Endodermal cell (in vitro differentiated cells): ENCODE results near the gene TMPRSS9. TPM values are rescaled to one million over a fixed set of nuclear protein-coding genes. Genes with fewer than 3 reads are reported as not detected.

Experiments used
- DNase-seq: peaks from one replicate; pipeline ENCODE4 v3.0.0-alpha.2; 2017
- H3K27ac ChIP-seq: 2 replicates; pipeline ENCODE4 v1.5.1; 2013; ENCODE audit warnings: mild to moderate bottlenecking, low read depth, low read length, moderate library complexity
- H3K27me3 ChIP-seq: 2 replicates; pipeline ENCODE4 v1.6.1; 2013; ENCODE audit warnings: mild to moderate bottlenecking, low read length, moderate library complexity; ENCODE audit not compliant: insufficient read depth, control insufficient read depth, poor library complexity, severe bottlenecking
- H3K36me3 ChIP-seq: 2 replicates; pipeline ENCODE4 v1.7.0; 2013; ENCODE audit warnings: mild to moderate bottlenecking, low read length, moderate library complexity; ENCODE audit not compliant: control insufficient read depth, insufficient read depth
- H3K4me1 ChIP-seq: one replicate; pipeline ENCODE4 v1.7.0; 2013; ENCODE audit warnings: low read length; ENCODE audit not compliant: control insufficient read depth, insufficient read depth
- H3K4me3 ChIP-seq: 2 replicates; pipeline ENCODE4 v1.5.1; 2013; ENCODE audit warnings: mild to moderate bottlenecking, low read length, moderate library complexity
- H3K9ac ChIP-seq: 2 replicates; pipeline ENCODE4 v1.6.1; 2013; ENCODE audit warnings: mild to moderate bottlenecking, low read length, moderate library complexity; ENCODE audit not compliant: poor library complexity, severe bottlenecking; ENCODE audit errors: extremely low read depth
- H3K9me3 ChIP-seq: 2 replicates; pipeline ENCODE4 v1.6.1; 2013; ENCODE audit warnings: mild to moderate bottlenecking, low read length, moderate library complexity; ENCODE audit not compliant: control insufficient read depth
- H3K27ac Mint-ChIP-seq: 2 replicates; pipeline ENCODE4 v1.8.0; 2020; ENCODE audit warnings: mixed read lengths
- H3K27me3 Mint-ChIP-seq: 2 replicates; pipeline ENCODE4 v1.8.0; 2021; ENCODE audit warnings: mild to moderate bottlenecking, mixed read lengths; ENCODE audit not compliant: insufficient read depth
- H3K36me3 Mint-ChIP-seq: 2 replicates; pipeline ENCODE4 v1.8.0; 2020; ENCODE audit warnings: low read depth, mixed read lengths
- H3K4me1 Mint-ChIP-seq: 2 replicates; pipeline ENCODE4 v1.8.0; 2020; ENCODE audit warnings: mixed read lengths
- H3K4me3 Mint-ChIP-seq: 2 replicates; pipeline ENCODE4 v1.8.0; 2020; ENCODE audit warnings: mild to moderate bottlenecking, moderate library complexity, mixed read lengths
- H3K9me3 Mint-ChIP-seq: 2 replicates; pipeline ENCODE4 v1.8.0; 2020; ENCODE audit warnings: mild to moderate bottlenecking, mixed read lengths
- CTCF ChIP-seq: fragments of 200-600 bp; sonication (generic); conservative IDR thresholded peaks from 2 replicates; pipeline ENCODE4 v1.5.0; 2021; ENCODE audit warnings: antibody characterized with exemption, mild to moderate bottlenecking
- WGBS, 2 experiments: methylation state at CpG; one replicate each; pipeline versions ENCODE4 v1.1.5 to v1.1.7; 2013; ENCODE audit warnings: missing lambda C conversion rate in 2 of 2, mixed read lengths in 1 of 2; ENCODE audit not compliant: insufficient coverage in 1 of 2, insufficient read length in 1 of 2; 5-methylcytosine and 5-hydroxymethylcytosine counted together
- total RNA-seq, 2 donors: library from RNA; stranded (reverse); fragmentation: NEBNext Ultra II Directional in 1 of 2; extraction: Animal tissue kit (Norgen Biotek cat#: 25700) in 1 of 2; gene quantifications; 2 replicates in 1 of 2; 3 replicates in 1 of 2; pipeline ENCODE4 v1.2.1, GENCODE V29; 2021

TMPRSS9 gene
- total RNA-seq, 2 donors from 2014 or later, result 0.73 to 1.2 TPM

DNA sequence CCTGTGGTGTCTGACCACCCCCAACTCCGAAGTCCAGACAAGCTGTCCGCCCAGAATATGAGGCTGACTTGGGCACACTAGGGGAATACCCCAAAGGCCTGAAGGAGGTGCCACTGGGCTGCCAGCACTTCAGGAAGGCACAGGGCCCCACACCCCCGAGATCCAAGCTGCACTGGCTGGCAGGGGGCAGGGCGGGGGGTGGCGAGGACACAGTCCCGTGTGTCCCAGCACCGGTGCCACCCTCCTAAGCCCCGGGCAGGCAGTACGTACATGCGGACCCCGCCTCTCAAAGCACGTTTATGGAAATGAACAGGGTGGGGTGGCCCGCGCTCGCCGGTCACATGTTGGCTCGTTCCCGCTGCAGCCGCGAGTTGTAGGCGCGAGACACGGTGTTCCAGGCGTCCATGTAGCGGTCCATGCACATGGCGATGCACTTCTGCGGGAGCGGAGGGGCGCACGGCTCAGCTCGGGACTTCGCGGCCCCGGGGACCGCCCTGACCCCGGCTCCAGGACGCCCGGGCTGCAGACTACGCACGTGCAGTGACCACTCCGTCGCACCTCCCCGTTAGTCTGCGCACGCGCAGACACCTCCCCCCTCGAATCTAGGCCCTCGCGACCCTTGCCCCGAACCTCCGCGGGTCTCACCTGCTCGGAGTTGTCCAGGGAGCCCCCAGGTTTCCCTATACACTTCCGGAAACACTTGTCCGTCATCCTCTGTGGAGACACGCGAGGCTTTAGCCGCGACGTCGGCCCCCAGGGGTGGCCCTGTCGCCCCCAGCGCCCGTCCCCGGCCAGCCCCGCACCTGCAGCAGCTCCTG is 66.8 kb downstream of the TMPRSS9 start:
- peaks cover 13% of the 10 kb centered on the region for H3K36me3 Mint-ChIP-seq
- TF ChIP-seq CTCF, result peak; percentile 27
- peak overlapping the region; percentile 86 for H3K4me3 Mint-ChIP-seq
- peak overlapping the region; percentile 90 for H3K27ac ChIP-seq
- H3K4me1 Mint-ChIP-seq, result peaks cover 11% of the 10 kb centered on the region
- peak overlapping the region; percentile 92 for H3K4me3 ChIP-seq
- no peaks in the 10 kb centered on the region for H3K9me3 Mint-ChIP-seq
- H3K9ac ChIP-seq, result peak overlapping the region; percentile 98
- H3K4me1 ChIP-seq, result no peaks in the 10 kb centered on the region
- H3K27me3 Mint-ChIP-seq, result no peaks in the 10 kb centered on the region
- H3K27me3 ChIP-seq, result no peaks in the 10 kb centered on the region
- H3K36me3 ChIP-seq, result peaks cover 17% of the 10 kb centered on the region
- H3K27ac Mint-ChIP-seq, result peak overlapping the region; percentile 99
- no peaks in the 10 kb centered on the region for H3K9me3 ChIP-seq
- DNase-seq, result peak; percentile 85
- WGBS, 2 experiments, result 5 to 9% methylated on average over 23 to 66 of the region's 66 CpGs

DNA sequence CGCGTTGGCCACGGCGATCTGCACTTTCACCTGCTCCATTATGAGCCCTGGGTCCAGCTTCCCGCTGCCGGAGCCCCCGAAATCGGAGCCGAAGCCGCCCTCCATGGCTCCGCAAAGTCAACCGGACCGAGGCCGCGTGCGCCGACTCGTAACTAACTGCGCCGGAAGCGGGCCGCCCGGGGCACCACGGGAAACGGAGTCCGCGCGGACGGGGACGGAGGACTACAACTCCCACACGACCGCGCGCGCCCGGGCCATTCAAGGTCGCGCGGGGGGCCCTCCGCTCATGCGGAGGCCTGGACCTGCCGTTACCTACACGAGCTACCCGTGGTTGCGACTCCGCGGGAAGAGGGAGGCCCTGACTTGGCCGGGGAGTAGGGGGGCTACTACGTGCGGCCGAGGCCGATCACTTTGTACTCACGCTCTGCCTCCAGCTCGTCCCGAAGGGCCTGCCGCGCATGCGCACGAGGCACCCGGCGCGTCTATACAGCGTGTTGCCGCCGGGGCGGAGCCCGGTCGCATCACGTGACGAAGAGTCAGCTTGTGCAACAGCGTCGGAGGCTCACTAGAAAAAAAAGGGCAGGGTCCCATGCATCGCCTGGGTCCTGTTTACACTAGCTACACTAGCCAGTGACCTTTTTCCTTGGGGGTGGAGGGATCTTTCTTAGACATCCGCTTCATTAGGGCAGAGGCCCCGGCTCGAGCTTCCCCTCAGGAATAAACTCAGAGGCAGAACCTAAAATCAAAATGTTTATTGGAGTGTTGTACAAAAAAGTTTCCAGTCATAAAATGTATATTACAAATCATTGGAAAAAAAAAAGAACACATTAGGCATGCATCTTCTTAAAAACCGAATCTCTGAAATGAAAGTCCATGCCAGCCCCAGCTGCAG is 67.6 kb downstream of the TMPRSS9 start, which contains the start of gene TIMM13:
Gene TIMM13, minus strand, starts transcription at position 158 of the 892 bp plus-strand sequence. Its CDS starts 53 bp downstream, at position 105.
- H3K36me3 Mint-ChIP-seq, result peaks cover 13% of the 10 kb centered on the region
- peak; percentile 99 for DNase-seq
- no peak for TF ChIP-seq CTCF
- 1 to 2% methylated on average over 36 to 77 of the region's 77 CpGs for WGBS, 2 experiments
- Histone ChIP-seq H3K4me1 (no peaks in the 10 kb centered on the region), H3K27ac (peak within 1 kb of the TSS; percentile 93), H3K27me3 (no peaks in the 10 kb centered on the region), H3K9me3 (no peaks in the 10 kb centered on the region), H3K4me3 (peak within 1 kb of the TSS; percentile 92), H3K36me3 (peaks cover 24% of the 10 kb centered on the region), H3K9ac (peak within 1 kb of the TSS; percentile 98)
- no peaks in the 10 kb centered on the region for H3K27me3 Mint-ChIP-seq
- H3K27ac Mint-ChIP-seq, result peak within 1 kb of the TSS; percentile 99
- no peaks in the 10 kb centered on the region for H3K9me3 Mint-ChIP-seq
- peaks cover 11% of the 10 kb centered on the region for H3K4me1 Mint-ChIP-seq
- peak within 1 kb of the TSS; percentile 86 for H3K4me3 Mint-ChIP-seq

DNA sequence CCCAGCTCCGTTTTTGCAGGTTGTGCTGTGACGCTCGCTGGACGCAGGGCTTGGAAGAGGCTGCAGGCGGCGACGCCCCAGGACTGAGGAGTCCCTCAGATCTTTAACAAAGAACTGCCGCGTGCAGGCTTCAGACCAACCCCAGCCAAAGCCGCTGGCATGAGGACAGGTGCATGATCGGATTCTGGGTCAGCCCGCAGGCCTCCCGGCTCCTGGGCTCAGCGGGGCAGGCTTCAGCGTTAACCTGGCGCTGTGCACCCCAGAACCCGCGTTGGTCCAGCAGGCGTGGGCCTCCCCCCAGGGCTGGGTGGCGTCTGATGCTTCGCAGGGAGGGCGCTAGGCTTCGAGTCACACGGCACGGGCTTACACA is 68.2 kb downstream of the TMPRSS9 start:
- H3K9ac ChIP-seq, result peak overlapping the region; percentile 98
- no peaks in the 10 kb centered on the region for H3K4me1 ChIP-seq
- H3K27ac ChIP-seq, result peak overlapping the region; percentile 93
- no peaks in the 10 kb centered on the region for H3K27me3 ChIP-seq
- no peaks in the 10 kb centered on the region for H3K9me3 ChIP-seq
- Mint-ChIP-seq H3K27me3 (no peaks in the 10 kb centered on the region), H3K4me3 (peak overlapping the region; percentile 86), H3K9me3 (no peaks in the 10 kb centered on the region), H3K4me1 (peaks cover 11% of the 10 kb centered on the region), H3K36me3 (peaks cover 13% of the 10 kb centered on the region), H3K27ac (peak overlapping the region; percentile 99)
- WGBS, 2 experiments, result 79 to 83% methylated on average over 24 to 25 of the region's 25 CpGs
- H3K36me3 ChIP-seq, result peaks cover 24% of the 10 kb centered on the region
- H3K4me3 ChIP-seq, result peak overlapping the region; percentile 92
- no peak for TF ChIP-seq CTCF
- DNase-seq, result peak; percentile 82
